H1 (cell line): Measurements from ENCODE around the gene EZH1. TPM values are rescaled to one million over a fixed set of nuclear protein-coding genes. Genes with fewer than 3 reads are reported as not detected.

Source experiments
- ATF2 ChIP-seq: IDR thresholded peaks from 2 replicates; pipeline ENCODE4 v1.6.1; 2012; ENCODE audit warnings: low read length, inconsistent platforms
- TAF1 ChIP-seq: IDR thresholded peaks from 2 replicates; pipeline ENCODE4 v1.6.1; 2011; ENCODE audit warnings: mild to moderate bottlenecking, low read depth, low read length
- USF2 ChIP-seq: IDR thresholded peaks from 2 replicates; pipeline ENCODE4 v1.6.1; 2011; ENCODE audit warnings: low read length, improper control_type of control experiment
- polyA plus RNA-seq, 7 experiments: library from polyadenylated mRNA; depleted of rRNA in 3 of 7; stranded (reverse) in 5 of 7; unstranded in 2 of 7; fragments of >200 nt in 5 of 7; fragments of 200-250 nt in 2 of 7; gene quantifications; 1 replicate in 5 of 7; 2 replicates in 1 of 7; 4 replicates in 1 of 7; pipeline versions ENCODE4 v1.2.1 to v1.2.3, GENCODE V29; 2011 to 2013; ENCODE audit warnings: missing spikeins in 2 of 7, mixed read lengths in 2 of 7
- total RNA-seq: library from RNA; stranded (reverse); fragmentation: NEBNext Ultra II Directional; extraction: Animal tissue kit (Norgen Biotek cat#: 25700); gene quantifications from 2 replicates; pipeline ENCODE4 v1.2.1, GENCODE V29; 2021

EZH1 gene
- total and polyA plus RNA-seq, 2 of the 8 experiments (the other 6 are each of a cell fraction or from before 2014, with no cell fraction given) = 17.4 to 20.8 TPM

DNA sequence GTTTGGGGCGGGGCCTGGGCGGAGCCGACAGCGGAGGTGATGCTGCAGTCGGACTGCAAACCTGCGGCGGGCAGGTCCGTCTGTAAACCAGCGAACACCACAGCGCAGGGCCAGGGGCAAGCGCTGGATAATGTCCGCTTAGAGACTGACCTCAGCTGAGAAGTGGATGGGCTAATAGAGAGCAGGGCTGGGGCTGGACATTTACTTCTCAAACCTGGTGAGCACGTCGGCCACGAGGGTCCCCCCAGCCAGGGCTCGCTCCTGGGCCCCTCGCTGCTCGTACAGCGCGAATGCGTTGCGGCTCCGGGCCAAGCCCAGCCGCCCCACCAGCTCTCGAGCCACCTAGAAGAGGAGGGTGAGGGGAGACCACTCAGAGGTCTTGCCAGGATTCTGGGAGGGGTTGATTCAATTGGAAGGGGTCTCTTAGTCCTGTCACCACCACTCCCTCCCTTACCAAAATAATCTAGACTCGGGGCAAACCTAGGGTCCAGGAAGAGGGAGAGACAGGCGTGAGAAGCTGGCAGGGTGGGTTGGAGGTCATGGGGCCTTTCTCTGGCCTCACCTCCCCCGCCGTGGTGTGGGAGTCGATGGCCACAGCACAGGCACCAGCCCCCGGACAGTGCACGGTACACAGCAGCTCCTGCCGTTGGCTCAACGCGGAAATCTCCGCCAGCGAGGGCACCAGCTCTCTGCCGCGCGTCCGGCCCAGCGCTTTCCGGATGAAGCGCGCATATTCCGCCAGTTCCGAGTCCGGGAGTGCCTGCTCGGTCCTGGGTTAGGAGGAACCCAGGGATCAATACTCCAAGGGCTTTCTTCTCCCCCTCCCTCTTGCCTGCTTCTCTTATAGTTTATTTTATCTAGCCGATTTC, 73.8 kb downstream of the EZH1 start (continued):
- TF ChIP-seq ATF2 (no peak), USF2 (peak; percentile 57), TAF1 (no peak)
